ENCODE measurements around the gene FBXL14.

The FBXL14 gene

DNA sequence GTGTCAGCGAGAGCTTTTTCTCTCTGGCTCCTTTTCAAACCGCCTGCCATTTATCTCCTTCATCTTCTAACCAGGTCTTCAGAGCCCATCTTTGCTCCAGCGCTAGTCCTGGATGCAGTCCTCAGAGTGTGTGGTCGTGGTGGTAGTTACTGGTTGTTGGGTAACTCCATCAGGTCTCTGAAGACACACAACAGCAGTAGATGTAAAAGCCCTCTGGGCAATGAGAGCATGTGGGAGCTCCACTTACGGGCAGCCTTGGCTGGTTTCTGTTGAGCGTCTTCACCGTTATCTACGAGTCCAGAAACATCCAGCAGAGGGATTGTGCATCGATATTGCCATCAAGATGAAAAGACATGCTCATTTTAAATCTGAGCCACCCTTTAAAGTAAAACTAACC is 61.2 kb downstream of the FBXL14 start:
- peak in 2 of 6 experiments; percentile 48 to 57 for DNase-seq

- DNase-seq = no peak
These were observed 61.8 kb downstream of the FBXL14 start for GRCh38 chr12:1532375-1533165.

- peak in 1 of 6 experiments; percentile 20 for DNase-seq
These were observed 62.6 kb downstream of the FBXL14 start for GRCh38 chr12:1531654-1532374.

DNA sequence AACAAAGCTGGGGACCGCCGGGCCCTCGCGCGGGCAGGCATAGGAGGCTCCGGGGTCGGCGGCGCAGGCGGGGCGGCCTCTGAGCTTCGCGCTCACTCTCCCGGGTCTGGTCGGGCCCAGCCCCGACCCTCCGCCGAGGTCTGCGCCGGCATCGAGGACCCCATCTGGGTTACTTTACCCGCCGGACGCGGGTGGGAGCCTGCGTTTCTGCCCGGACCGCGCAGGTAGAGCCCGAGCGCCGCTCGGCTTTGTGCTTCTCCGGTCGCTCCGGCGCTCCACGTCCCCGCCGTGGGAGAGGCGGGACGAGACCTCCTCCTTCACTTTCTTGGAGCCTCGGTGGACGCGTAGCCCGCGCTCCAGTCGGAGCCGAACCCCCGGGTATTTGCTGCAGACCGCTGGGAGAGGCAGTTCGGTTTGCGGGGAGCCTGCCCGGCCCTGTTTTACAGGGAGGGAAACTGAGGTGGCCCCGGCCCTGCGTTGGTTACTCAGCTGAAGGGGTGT is 63.2 kb downstream of the FBXL14 start:
- peak in 1 of 6 experiments; percentile 46 for DNase-seq

DNA sequence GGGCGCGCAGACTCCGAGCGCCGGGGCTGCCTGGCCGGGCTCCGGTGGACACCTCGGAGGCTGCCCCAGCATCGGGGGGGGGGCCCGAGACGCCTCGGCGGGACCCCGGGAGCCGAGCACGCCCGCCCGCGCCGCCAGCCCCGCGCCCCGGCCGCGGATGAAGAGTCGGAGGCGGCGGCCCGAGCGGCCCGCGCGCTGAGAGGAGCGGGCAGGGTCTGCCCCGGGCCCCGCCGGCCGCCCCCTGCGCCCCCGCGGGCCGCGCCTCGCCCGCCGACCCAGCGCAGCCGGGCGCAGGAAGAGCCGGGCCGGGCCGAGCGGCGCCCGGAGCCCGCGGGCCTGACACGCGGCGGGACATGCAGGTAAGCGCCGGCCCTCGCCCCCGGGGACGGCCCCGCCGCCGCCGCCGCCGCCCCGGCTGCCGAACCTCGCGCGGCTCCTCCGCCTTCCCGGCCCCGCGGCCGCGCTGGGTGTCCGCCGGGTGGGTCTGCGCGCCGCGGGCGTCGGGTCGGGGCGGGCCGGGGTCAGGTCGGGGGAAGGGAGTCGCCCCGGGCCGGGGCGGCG is 63.7 kb downstream of the FBXL14 start:
- peak in 1 of 6 experiments; percentile 19 for DNase-seq

GRCh38 chr12:1529862-1530591 is 64.4 kb downstream of the FBXL14 start:
- DNase-seq = peak in 2 of 6 experiments; percentile 7 to 14

DNA sequence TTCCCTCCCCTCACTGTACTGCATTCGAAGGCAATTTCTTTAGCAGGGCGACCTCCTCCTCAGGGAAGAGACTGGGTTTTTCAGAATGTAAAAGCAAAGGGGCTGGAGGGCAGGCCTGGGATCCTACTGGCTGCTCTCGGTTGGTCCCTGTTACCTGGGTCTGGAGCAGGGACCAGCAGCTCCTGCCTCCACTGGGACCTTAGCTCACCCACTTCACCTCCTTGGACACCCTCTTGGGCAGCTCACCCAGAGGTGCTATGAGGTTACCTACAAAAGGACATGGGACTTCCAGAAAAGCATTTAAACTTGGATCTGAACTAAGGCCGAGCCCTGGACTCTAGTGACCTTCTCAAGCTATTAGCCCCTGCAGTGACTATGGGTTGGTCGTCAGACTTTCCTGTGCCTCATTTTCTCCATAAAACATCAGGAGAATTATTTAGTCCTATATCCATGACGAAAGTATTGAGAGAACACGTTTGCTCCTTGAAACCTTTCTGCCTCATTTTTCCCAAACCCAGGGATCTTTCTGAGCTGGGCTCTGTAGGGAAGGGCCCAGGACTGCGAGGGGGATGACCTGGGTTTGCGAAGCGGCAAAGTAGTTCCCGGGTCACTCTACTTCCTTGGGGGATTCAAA is 65.0 kb downstream of the FBXL14 start:
- DNase-seq = no peak

DNA sequence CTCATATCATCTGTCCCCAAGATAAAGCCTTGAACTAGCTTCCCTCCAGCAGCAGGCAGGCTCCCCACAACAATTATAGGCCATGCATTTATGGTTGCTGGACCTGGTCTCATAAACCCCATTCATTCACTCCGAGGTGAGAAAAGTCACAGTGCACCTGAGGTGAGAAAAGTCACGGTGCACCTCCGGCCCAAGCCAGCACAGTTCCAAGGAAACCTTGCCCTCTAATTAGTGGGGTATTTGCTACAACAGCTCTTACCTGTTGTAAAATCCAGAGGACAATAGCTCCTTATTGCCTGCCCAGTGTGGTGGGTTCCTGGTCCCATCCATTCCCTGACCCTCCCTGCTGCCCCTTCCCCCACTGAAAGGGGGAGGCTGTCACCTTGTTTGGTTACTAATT is 65.6 kb downstream of the FBXL14 start:
- DNase-seq = no peak

DNA sequence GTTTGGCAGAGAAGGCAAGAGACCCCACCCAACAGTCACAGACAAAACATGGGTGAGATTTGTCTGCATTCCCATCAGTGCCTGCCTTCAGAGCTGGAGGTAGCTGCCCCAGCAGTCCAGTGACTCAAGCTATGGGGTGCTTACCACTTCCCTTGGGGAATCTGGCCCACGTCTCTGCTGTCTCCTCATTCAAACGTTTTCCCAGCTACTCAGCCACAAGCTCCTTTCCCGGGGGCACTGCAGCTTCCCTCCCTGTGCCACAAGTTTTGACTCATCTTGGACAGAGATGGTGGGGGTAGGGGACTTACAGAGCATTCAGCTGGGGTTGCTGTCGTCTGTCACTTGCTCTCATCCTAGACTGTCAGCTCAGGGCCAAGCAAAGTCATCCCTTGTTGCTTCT is 66.6 kb downstream of the FBXL14 start:
- DNase-seq = no peak

DNA sequence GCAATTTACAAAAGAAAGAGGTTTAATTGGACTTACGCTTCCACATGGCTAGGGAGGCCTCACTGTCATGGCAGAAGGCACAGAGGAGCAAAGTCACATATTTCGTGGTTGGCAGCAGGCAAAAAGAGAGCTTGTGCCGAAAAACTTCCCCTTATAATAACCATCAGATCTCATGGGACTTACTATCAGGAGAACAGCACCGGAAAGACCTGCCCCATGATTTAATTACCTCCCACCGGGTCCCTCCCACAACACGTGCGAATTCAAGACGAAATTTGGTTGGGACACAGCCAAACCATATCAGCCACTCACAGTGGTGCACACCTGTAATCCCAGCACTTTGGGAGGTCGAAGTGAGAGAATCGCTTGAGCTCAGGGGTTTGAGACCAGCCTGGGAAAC is 68.5 kb downstream of the FBXL14 start:
- no peak for DNase-seq

- DNase-seq = no peak
These were observed 70.8 kb downstream of the FBXL14 start for GRCh38 chr12:1523558-1524050.

GRCh38 chr12:1523046-1523445 is 71.3 kb downstream of the FBXL14 start:
- DNase-seq = no peak

- DNase-seq = no peak
These were observed 74.7 kb downstream of the FBXL14 start for GRCh38 chr12:1519642-1520041.

- no peak for DNase-seq
These were observed 75.5 kb downstream of the FBXL14 start for GRCh38 chr12:1518591-1519516.

DNA sequence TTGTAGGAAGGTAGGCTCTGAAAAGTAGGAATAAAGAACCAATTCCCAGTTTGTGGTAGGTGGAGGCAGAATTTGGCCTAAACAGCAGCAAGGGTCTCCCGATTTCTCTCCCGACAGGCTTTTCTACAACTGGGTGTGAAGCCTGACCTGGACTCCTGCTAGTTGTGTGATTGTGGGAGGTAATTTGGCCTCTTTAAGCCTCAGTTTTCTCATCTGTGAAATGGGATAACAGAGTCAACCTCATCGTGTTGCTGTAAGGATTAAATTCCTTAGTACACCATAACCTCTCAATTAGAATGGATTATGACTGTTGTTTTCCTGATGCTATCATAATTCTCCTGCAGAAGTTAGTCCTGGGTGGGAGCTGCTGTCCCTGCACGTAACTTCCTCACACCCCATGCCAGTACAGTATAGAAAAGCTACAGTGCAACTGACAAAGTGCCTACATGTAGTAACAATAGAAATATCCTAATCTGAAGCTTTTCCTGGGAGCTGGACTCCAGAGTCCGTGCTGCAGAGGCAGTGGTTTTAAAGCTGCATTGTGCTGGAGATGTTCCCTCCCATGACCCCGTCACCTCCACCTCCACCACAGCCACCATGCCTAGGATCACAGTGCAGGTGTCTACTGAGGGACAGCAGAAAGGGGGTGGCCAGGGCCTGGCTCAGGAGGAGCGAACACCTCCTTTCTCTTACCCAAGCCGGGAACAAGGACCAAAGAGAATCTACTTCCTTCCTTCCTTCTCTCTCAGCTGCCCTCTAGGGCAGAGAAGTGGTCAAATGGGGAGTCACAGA is 76.5 kb downstream of the FBXL14 start:
- DNase-seq = no peak

GRCh38 chr12:1517007-1517406 is 77.4 kb downstream of the FBXL14 start:
- DNase-seq = no peak
